GM12878 (cell line): ENCODE measurements around the gene EDN2. TPM values are rescaled to one million over a fixed set of nuclear protein-coding genes. Genes with fewer than 3 reads are reported as not detected.

Experiments used
- ATAC-seq: fragments of 200-7000 bp; cut with Tn5 transposase; 3 replicates; pipeline ENCODE4 v1.9.1; 2020; ENCODE audit warnings: mild to moderate bottlenecking, moderate library complexity
- BruUV-seq: library from RNA; stranded (reverse); fragments of 400-500 nt; replicated peaks from 2 replicates; lab custom pipeline; 2021; lab: Mats Ljungman, UMichigan
- CTCF ChIA-PET: fragments of 300-600 bp; sonication (Branson Sonifier 250); formaldehyde crosslinking; extraction: SDS; loops from one replicate; lab custom pipeline; 2021; ENCODE audit warnings: inconsistent platforms; lab: Yijun Ruan, JAX
- POLR2A ChIA-PET: fragments of 350-600 bp; formaldehyde crosslinking; extraction: SDS; loops from one replicate; lab custom pipeline; 2021; ENCODE audit warnings: inconsistent platforms; lab: Charles Lee
- RAD21 ChIA-PET: fragments of 300-600 bp; sonication (Branson Sonifier 250); formaldehyde crosslinking; loops from one replicate; lab custom pipeline; 2023; ENCODE audit warnings: antibody characterized with exemption; ENCODE audit not compliant: unreplicated experiment; lab: Charles Lee
- SMC1A ChIA-PET: fragments of 300-600 bp; sonication (Branson Sonifier 250); formaldehyde crosslinking; loops from one replicate; lab custom pipeline; 2023; ENCODE audit not compliant: unreplicated experiment, uncharacterized antibody; lab: Charles Lee
- DNase-seq: peaks from one replicate; pipeline ENCODE4 v3.0.0-alpha.2; 2011; ENCODE audit warnings: low read depth, low spot score
- FAIRE-seq: peaks from 3 replicates; lab custom pipeline; 2011; peaks lifted over from hg19 to GRCh38; lab: Jason Lieb, UNC
- H2AFZ ChIP-seq: 2 replicates; pipeline ENCODE4 v1.6.0; 2011; ENCODE audit warnings: low read depth, low read length, control low read depth; ENCODE audit not compliant: control insufficient read depth
- H3K27ac ChIP-seq: 2 replicates; pipeline ENCODE4 v1.5.1; 2011; ENCODE audit warnings: control low read depth; ENCODE audit not compliant: control insufficient read depth, insufficient read depth
- H3K27me3 ChIP-seq, 2 experiments: replicated peaks in 1 of 2; 2 replicates each; pipeline versions ENCODE4 v1.6.0 to v1.6.1; 2011; ENCODE audit warnings: low read length in 1 of 2; ENCODE audit not compliant: control insufficient read depth in 2 of 2, insufficient read depth in 2 of 2
- H3K36me3 ChIP-seq, 2 experiments: 2 replicates each; pipeline ENCODE4 v1.5.1; 2011; ENCODE audit warnings: low read length in 1 of 2; ENCODE audit not compliant: control insufficient read depth in 2 of 2, insufficient read depth in 2 of 2
- H3K4me1 ChIP-seq: 2 replicates; pipeline ENCODE4 v1.6.1; 2011; ENCODE audit warnings: mild to moderate bottlenecking, low read length, moderate library complexity, mixed read lengths; ENCODE audit not compliant: control insufficient read depth, insufficient read depth
- H3K4me2 ChIP-seq: 2 replicates; pipeline ENCODE4 v1.6.0; 2011; ENCODE audit warnings: control low read depth; ENCODE audit not compliant: control insufficient read depth, insufficient read depth
- H3K4me3 ChIP-seq: fragments of 200-600 bp; sonication (generic); 2 replicates; pipeline ENCODE4 v1.5.1; 2016
- H3K79me2 ChIP-seq: 2 replicates; pipeline ENCODE4 v1.6.0; 2011; ENCODE audit warnings: low read length; ENCODE audit not compliant: control insufficient read depth, insufficient read depth
- H3K9ac ChIP-seq: 2 replicates; pipeline ENCODE4 v1.8.0; 2011; ENCODE audit warnings: low read length, control low read depth, mixed read lengths; ENCODE audit not compliant: control insufficient read depth, insufficient read depth
- H3K9me3 ChIP-seq: replicated peaks from 3 replicates; pipeline ENCODE4 v1.5.1; 2011; ENCODE audit warnings: mild to moderate bottlenecking, low read length; ENCODE audit not compliant: control insufficient read depth, insufficient read depth
- H4K20me1 ChIP-seq: 2 replicates; pipeline ENCODE4 v1.6.0; 2011; ENCODE audit not compliant: control insufficient read depth, insufficient read depth
- CEBPZ ChIP-seq: fragments of 150-350 bp; IDR thresholded peaks from 2 replicates; pipeline ENCODE4 v1.6.1; 2016; ENCODE audit warnings: low read depth, low read length
- CHD2 ChIP-seq: IDR thresholded peaks from 2 replicates; pipeline ENCODE4 v1.6.1; 2011; ENCODE audit warnings: low read depth, low read length, improper control_type of control experiment, borderline replicate concordance
- DPF2 ChIP-seq: fragments of 450-650 bp; IDR thresholded peaks from 2 replicates; pipeline ENCODE4 v1.6.1; 2017; ENCODE audit warnings: mild to moderate bottlenecking
- GATAD2B ChIP-seq: fragments of 450-650 bp; conservative IDR thresholded peaks from 2 replicates; pipeline ENCODE4 v1.6.1; 2017; ENCODE audit warnings: low read depth, mild to moderate bottlenecking, moderate library complexity
- JUND ChIP-seq: IDR thresholded peaks from 2 replicates; pipeline ENCODE4 v1.6.1; 2012; ENCODE audit warnings: low read depth, mild to moderate bottlenecking, low read length, improper control_type of control experiment, moderate library complexity
- KAT2A ChIP-seq: conservative IDR thresholded peaks from 2 replicates; pipeline ENCODE4 v1.6.1; 2011; ENCODE audit warnings: low read depth, low read length; ENCODE audit not compliant: control insufficient read depth
- PKNOX1 ChIP-seq: fragments of 450-650 bp; IDR thresholded peaks from 2 replicates; pipeline ENCODE4 v1.6.1; 2016; ENCODE audit warnings: mild to moderate bottlenecking
- POLR2AphosphoS5 ChIP-seq: IDR thresholded peaks from 2 replicates; pipeline ENCODE4 v1.6.1; 2011; ENCODE audit warnings: mild to moderate bottlenecking, low read length, inconsistent platforms
- RUNX3 ChIP-seq: IDR thresholded peaks from 2 replicates; pipeline ENCODE4 v1.6.1; 2012; ENCODE audit warnings: low read length, inconsistent platforms
- SKIL ChIP-seq: fragments of 450-650 bp; IDR thresholded peaks from 2 replicates; pipeline ENCODE4 v1.6.1; 2017; ENCODE audit warnings: mild to moderate bottlenecking, low read depth, inconsistent platforms; ENCODE audit not compliant: poor library complexity, severe bottlenecking
- TBL1XR1 ChIP-seq: IDR thresholded peaks from 2 replicates; pipeline ENCODE4 v1.6.1; 2012; ENCODE audit warnings: low read depth, low read length, improper control_type of control experiment
- ZBTB11 ChIP-seq: fragments of 450-650 bp; formaldehyde crosslinking; IDR thresholded peaks from 2 replicates; pipeline ENCODE4 v1.5.0; 2022; ENCODE audit warnings: mild to moderate bottlenecking, missing genetic modification characterization
- ZNF384 ChIP-seq: IDR thresholded peaks from 2 replicates; pipeline ENCODE4 v1.6.1; 2012; ENCODE audit warnings: low read depth, mild to moderate bottlenecking, low read length, improper control_type of control experiment, borderline replicate concordance
- WGBS: methylation state at CpG from one replicate; pipeline ENCODE4 v1.1.6; 2016; ENCODE audit warnings: low lambda C conversion rate; ENCODE audit not compliant: insufficient replicate concordance, insufficient coverage; ENCODE audit errors: missing lambda C conversion rate; 5-methylcytosine and 5-hydroxymethylcytosine counted together
- in situ Hi-C: fragments of 300-500 bp; cut with MboI; formaldehyde crosslinking; loops from 9 replicates; pipeline ENCODE4 v1.14.3; 2018; ENCODE audit warnings: mixed read lengths
- intact Hi-C: fragments of 100-400 bp; cut with micrococcal nuclease; formaldehyde crosslinking; loops from one replicate; pipeline ENCODE4 v1.14.2; 2022; ENCODE audit not compliant: unreplicated experiment
- polyA plus RNA-seq, 11 experiments: library from polyadenylated mRNA; depleted of rRNA in 4 of 11; unstranded in 6 of 11; stranded (reverse) in 5 of 11; fragments of >200 nt; fragmentation: Nextera tagmentation in 4 of 11; fragmentation: Illumina TruSeq in 1 of 11; extraction: Ambion mirVana in 4 of 11; extraction: Trizol in 1 of 11; gene quantifications; 1 replicate in 1 of 11; 2 replicates in 10 of 11; pipeline versions ENCODE4 v1.2.1 to v1.2.3, GENCODE V29; 2011 to 2016; ENCODE audit warnings: inconsistent platforms in 2 of 11, missing spikeins in 2 of 11, low read depth in 1 of 11
- total RNA-seq, 4 experiments: library from RNA; depleted of rRNA in 3 of 4; stranded (reverse); fragments of >200 nt in 3 of 4; fragmentation: Illumina TruSeq in 1 of 4; extraction: Trizol in 1 of 4; gene quantifications; 2 replicates each; pipeline versions ENCODE4 v1.2.1 to v1.2.3, GENCODE V29; 2013 to 2021

Gene EDN2
- total and polyA plus RNA-seq, 10 of the 15 experiments (the other 5 are each of a cell fraction or from before 2014, with no cell fraction given): 0.11 to 1.5 (median 0.43) TPM; not detected in 1

- TF ChIP-seq ZBTB11 (no peak), POLR2AphosphoS5 (no peak), TBL1XR1 (no peak)
These were observed 16.2 kb downstream of the EDN2 start (continued) for GRCh38 chr1:41468122-41468762.

- H2AFZ ChIP-seq: no peak overlapping the region
- RAD21 ChIA-PET: no interaction called here
- TF ChIP-seq GATAD2B: no peak
- no peak for TF ChIP-seq KAT2A
- no peak for TF ChIP-seq PKNOX1
- TF ChIP-seq RUNX3: no peak
- no peak for TF ChIP-seq ZNF384
- TF ChIP-seq CEBPZ: no peak
- no peak for TF ChIP-seq JUND
- no peak for TF ChIP-seq DPF2
- no peak for TF ChIP-seq CHD2
- TF ChIP-seq SKIL: no peak
These were observed 16.8 kb downstream of the EDN2 start for GRCh38 chr1:41467673-41468072.

More at GRCh38 chr1:41467673-41468072, 16.8 kb downstream of the EDN2 start:
- H4K20me1 ChIP-seq: no peaks in the 10 kb centered on the region
- CTCF ChIA-PET: interaction anchor here (1.0 kb wide), 1 partner anchor 27 kb away, joined by 3 read pairs; no protein-coding TSS in a partner anchor
- no peaks in the 10 kb centered on the region for H3K4me1 ChIP-seq
- POLR2A ChIA-PET: no interaction called here
- no peaks in the 10 kb centered on the region for H3K36me3 ChIP-seq
- DNase-seq (no peak), ATAC-seq (no peak), FAIRE-seq (no peak)
- H3K9me3 ChIP-seq: no peaks in the 10 kb centered on the region
- no TSS peak for BruUV-seq
- no peak overlapping the region for H3K4me3 ChIP-seq
- SMC1A ChIA-PET: no interaction called here
- in situ Hi-C loops: no loop called here
- no peak overlapping the region for H3K27ac ChIP-seq
- no peak overlapping the region for H3K4me2 ChIP-seq
- H3K79me2 ChIP-seq: no peaks in the 10 kb centered on the region
- intact Hi-C loops: no loop called here
- H3K9ac ChIP-seq: no peak overlapping the region
- WGBS: 25% methylated on average over 4 of the region's 4 CpGs
- no peaks in the 10 kb centered on the region; a peak in 1 of 4 replicates for H3K27me3 ChIP-seq
